Mammary epithelial cell (primary cell): Measurements from ENCODE around the gene HIF1A.

Source experiments
- CTCF ChIP-seq, 2 donors: IDR thresholded peaks in 1 of 2; conservative IDR thresholded peaks in 1 of 2; 2 replicates each; pipeline ENCODE4 v1.5.1; 2011 to 2012; ENCODE audit warnings: inconsistent platforms in 2 of 2, low read length in 2 of 2, mild to moderate bottlenecking in 2 of 2, control low read depth in 1 of 2, low read depth in 1 of 2; ENCODE audit not compliant: insufficient read depth in 1 of 2; ENCODE audit errors: extremely low read depth in 1 of 2
- EZH2 ChIP-seq: IDR thresholded peaks from 2 replicates; pipeline ENCODE4 v1.6.1; 2012; ENCODE audit warnings: low read length, inconsistent platforms, borderline replicate concordance

- no peak for TF ChIP-seq CTCF (conservative IDR thresholded peaks at IDR 0.05 in 1 of 2, IDR thresholded peaks at IDR 0.05 in 1 of 2; ENCODE audit: extremely low read depth in 1 of 2, insufficient read depth in 1 of 2, low read depth in 1 of 2, low read length in 2 of 2)
- no peak for TF ChIP-seq EZH2
Measured at GRCh38 chr14:61797309-61797708, 102.0 kb downstream of the HIF1A start.
